ENCODE measurements around the gene ANKRD13B. TPM values are rescaled to one million over a fixed set of nuclear protein-coding genes. Genes with fewer than 3 reads are reported as not detected.

Gene ANKRD13B
- total and polyA plus RNA-seq, 5 donors = 5.0 to 11.0 (median 6.7) TPM

DNA sequence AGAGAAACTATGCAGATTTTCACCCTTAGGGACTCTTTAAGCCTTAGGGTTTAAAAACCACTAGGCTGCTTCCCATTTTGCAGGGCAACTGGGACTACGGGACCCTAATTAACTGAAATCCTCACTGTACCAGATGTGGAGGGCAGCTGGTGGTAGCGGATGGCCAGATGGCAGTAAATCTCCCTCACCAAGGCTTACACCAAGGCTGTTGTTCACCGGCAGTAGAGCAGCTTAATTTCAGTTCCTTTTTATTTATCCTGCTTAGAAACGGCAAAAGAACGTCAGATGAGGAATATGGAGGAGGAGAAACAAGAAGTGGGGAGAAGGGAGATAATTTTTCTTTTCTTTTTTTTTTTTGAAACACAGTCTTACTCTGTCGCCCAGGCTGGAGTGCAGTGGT lies 32.6 kb upstream of the ANKRD13B start:
- Histone ChIP-seq H3K4me3 (ENCODE audit: low read length) (no peak overlapping the region), H3K9me3 (ENCODE audit: control insufficient read depth, low read length) (no peaks in the 10 kb centered on the region), H3K27ac (ENCODE audit: low read length) (no peak overlapping the region), H3K27me3 (ENCODE audit: control insufficient read depth, insufficient read depth) (no peaks in the 10 kb centered on the region), H3K4me1 (ENCODE audit: control insufficient read depth, insufficient read depth, low read length) (peaks cover 5% of the 10 kb centered on the region)
- ATAC-seq = no peak
- DNase-seq = no peak
- WGBS = 82% methylated on average over 6 of the region's 6 CpGs
- intact Hi-C loops (cut with DNase I) = no loop called here

DNA sequence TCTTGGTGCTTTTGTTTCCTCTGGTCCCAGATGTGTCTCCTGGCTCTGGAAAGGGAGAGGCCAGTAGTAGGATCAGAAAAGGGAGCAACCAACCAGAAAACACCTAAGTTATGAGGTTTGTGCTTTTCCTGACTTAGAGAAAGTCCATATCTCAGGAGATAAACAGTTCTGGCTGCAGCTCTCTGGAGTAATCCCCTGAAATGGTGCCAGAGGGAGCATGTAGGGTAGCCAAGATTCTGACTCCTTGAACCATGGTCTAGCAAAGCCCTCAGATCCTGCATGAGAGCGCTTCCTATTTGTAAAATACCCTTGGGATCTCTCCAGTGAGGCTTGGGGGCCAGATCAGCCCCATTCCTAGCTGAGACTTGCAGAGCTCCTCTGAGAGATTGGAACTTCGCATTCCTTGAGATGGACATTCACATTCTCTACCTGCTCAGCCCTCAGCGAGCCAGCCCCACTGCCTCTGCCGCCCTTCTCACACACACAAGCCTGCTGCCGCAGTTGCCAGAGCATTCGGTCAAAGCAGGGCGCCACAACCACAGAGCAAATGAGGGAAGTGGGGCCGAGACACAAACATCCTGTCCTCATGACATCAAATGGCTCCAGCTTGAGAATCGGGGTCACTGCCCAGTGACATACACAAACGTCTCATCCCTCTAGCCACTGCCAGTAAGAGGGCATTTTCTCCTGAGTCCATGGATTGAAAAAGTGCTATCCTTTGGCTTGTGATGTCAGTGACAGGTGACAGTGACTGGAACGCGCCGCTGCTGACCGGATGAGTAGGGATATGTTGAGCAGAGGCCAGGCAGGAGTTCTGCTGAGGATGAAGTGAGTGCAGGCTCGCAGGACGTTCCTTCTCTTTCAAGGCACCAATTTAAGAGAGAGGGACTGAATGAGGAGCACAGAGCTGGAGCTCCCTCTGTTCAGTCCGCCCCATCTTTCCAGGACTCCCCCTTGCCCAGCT lies 31.1 kb upstream of the ANKRD13B start:
- H3K4me3 ChIP-seq (ENCODE audit: low read length) = no peak overlapping the region
- H3K9me3 ChIP-seq (ENCODE audit: control insufficient read depth, low read length) = no peaks in the 10 kb centered on the region
- H3K27me3 ChIP-seq (ENCODE audit: control insufficient read depth, insufficient read depth) = no peaks in the 10 kb centered on the region
- WGBS = 59% methylated on average over 17 of the region's 17 CpGs
- peaks cover 5% of the 10 kb centered on the region for H3K4me1 ChIP-seq (ENCODE audit: control insufficient read depth, insufficient read depth, low read length)
- no peak for ATAC-seq
- H3K27ac ChIP-seq (ENCODE audit: low read length) = no peak overlapping the region
- peak in 2 of 3 donors; percentile 69 to 74 for DNase-seq
- intact Hi-C loops (cut with DNase I) = no loop called here

- no peaks in the 10 kb centered on the region for H3K9me3 ChIP-seq (ENCODE audit: control insufficient read depth, low read length)
Measured at GRCh38 chr17:29562615-29563014, 30.3 kb upstream of the ANKRD13B start.

DNA sequence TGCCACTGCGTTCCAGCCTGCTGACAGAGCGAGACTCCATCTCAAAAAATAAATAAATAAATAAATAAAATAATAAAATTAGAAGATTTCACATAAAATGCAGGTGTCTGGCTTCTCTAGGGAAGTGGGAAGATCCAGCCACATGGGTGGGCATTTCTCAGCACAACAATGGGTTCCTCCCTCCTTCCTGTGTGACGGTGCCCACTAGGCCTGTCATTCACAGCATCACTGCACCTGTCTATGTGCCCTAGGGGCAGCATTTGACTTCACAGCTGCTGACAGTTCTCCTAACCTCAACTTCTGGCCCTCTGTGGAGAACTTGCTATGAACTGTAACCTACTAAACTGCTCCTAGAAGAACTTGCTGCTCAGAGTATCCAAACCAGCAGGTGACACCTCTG lies 29.1 kb upstream of the ANKRD13B start:
- Histone ChIP-seq H3K4me3 (ENCODE audit: low read length) (no peak overlapping the region), H3K27ac (ENCODE audit: low read length) (no peak overlapping the region), H3K4me1 (ENCODE audit: control insufficient read depth, insufficient read depth, low read length) (peaks cover 5% of the 10 kb centered on the region), H3K27me3 (ENCODE audit: control insufficient read depth, insufficient read depth) (no peaks in the 10 kb centered on the region), H3K9me3 (ENCODE audit: control insufficient read depth, low read length) (no peaks in the 10 kb centered on the region)
- 94% methylated on average over 3 of the region's 3 CpGs for WGBS
- intact Hi-C loops (cut with DNase I) = no loop called here
- no peak for ATAC-seq
- DNase-seq = no peak

More at GRCh38 chr17:29562615-29563014, 30.3 kb upstream of the ANKRD13B start:
- no peaks in the 10 kb centered on the region for H3K27me3 ChIP-seq (ENCODE audit: control insufficient read depth, insufficient read depth)
- no peak for ATAC-seq
- no peak overlapping the region for H3K4me3 ChIP-seq (ENCODE audit: low read length)
- peaks cover 5% of the 10 kb centered on the region for H3K4me1 ChIP-seq (ENCODE audit: control insufficient read depth, insufficient read depth, low read length)
- WGBS = 75% methylated on average over 18 of the region's 18 CpGs
- intact Hi-C loops (cut with DNase I) = no loop called here
- H3K27ac ChIP-seq (ENCODE audit: low read length) = no peak overlapping the region
- peak in 1 of 3 donors; percentile 43 for DNase-seq

DNA sequence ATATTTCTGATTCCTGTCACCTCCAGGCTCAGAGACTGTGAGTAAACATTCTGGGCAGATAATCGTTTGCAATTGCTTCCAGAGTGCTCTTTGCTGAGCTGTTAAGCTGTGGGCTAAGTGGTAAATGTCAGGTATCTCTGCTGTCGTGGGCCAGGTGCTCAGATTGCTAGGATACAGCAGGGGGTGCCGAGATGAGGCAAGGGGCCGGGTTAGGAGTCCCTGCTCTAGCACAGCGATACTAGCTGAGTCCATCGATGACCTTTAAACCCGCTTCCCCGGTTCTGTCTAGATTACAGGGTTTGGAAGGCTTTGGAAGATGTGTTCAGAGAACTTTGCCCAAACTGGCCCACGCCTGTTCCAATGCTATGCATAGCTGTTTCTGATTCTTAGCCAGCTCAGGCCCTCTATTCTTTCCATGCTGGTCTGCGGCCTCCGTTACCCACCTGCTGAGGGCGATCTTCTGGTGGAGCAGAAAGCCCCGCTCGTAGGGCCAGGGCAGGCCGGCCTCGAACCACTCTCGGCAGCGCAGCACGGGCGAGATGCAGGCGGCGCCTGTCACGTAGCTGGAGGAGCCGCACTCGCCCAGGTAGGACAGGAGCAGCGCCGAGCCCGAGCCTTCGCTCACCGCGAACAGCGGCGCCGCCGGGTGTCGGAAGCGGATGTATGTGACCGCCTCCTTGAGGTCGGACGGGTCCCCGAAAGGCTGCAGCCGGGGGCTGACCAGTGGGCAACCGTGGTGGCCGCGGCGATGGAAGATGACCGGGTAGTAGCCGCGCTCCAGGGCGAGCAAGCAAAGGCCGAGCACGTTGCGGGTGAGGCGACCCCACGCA lies 27.1 kb upstream of the ANKRD13B start:
- DNase-seq (peak; percentile 37 to 76 (median 73)), ATAC-seq (peak in 1 of 2 donors; percentile 1)
- Histone ChIP-seq H3K4me1 (ENCODE audit: control insufficient read depth, insufficient read depth, low read length) (peaks cover 9% of the 10 kb centered on the region), H3K27ac (ENCODE audit: low read length) (no peak overlapping the region), H3K9me3 (ENCODE audit: control insufficient read depth, low read length) (no peaks in the 10 kb centered on the region), H3K4me3 (ENCODE audit: low read length) (peak overlapping the region; percentile 63), H3K27me3 (ENCODE audit: control insufficient read depth, insufficient read depth) (no peaks in the 10 kb centered on the region)
- intact Hi-C loops (cut with DNase I) = no loop called here
- 22% methylated on average over 55 of the region's 55 CpGs for WGBS

DNA sequence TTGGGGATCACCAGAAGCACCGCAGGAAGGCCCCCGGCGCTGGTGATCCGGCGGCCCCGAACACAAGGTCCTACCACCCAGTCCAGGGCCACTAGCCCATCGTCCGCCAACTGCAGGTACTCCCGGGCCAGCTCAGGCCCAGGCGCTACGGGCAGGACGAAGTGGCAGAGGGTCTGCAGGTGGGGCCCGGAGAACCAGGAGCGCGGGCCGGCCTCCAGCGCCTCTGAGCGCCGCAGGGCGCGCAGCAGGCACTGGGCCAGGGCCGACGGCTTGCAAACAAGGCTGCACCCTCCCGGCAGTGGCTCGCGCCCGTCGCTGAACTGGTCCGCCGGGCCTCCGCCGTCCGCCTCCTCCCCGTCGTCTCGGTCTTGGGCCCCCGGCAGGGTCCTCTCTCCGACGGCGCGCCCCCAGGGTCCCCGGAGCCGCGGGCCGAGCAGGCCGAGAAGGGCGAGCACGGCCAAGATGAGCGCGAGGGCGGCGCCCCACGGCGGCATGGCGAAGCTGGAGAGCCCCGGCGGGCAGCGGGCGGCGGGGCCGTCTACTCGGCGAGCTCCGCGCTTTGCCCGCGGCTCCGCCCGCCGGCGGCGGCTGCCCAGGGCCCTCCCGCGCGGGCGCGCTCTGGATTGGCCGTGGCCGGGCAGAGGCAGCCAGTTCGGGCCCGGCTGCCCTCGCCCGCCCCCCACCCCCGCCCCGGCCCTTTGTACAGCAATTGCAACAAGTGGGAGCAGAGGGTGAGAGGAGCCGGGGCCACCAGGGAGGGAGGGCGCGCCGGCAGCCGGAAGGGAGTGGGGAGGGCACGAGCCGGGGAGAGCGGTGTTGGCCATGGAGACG lies 26.2 kb upstream of the ANKRD13B start, which contains the start of gene ABHD15:
TSS of gene ABHD15 (minus strand) at position 565 of the 831 bp plus-strand sequence. CDS start at position 494, 71 bp downstream.
- intact Hi-C loops (cut with DNase I) = no loop called here

DNA sequence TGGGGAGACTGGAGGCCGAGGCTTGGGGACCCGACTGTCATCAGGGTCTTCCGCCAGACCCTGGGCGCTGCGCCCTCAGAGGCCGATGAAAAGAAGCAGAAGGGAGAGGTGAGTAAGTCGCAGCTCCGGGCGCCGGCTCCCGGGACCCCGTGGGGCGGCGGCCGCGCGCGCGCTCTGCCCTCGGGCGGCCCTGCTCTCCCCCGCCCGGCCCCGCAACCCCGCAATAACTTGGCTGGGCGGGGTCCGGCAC lies 25.7 kb upstream of the ANKRD13B start:
- Histone ChIP-seq H3K4me3 (ENCODE audit: low read length) (peak overlapping the region; percentile 63), H3K4me1 (ENCODE audit: control insufficient read depth, insufficient read depth, low read length) (peaks cover 8% of the 10 kb centered on the region), H3K27me3 (ENCODE audit: control insufficient read depth, insufficient read depth) (no peaks in the 10 kb centered on the region), H3K27ac (ENCODE audit: low read length) (peak overlapping the region; percentile 61), H3K9me3 (ENCODE audit: control insufficient read depth, low read length) (no peaks in the 10 kb centered on the region)
- DNase-seq = no peak
- ATAC-seq = peak; percentile 1 to 3
- under 1% methylated on average over 27 of the region's 27 CpGs for whole genome bisulfite sequencing
- intact Hi-C loops (cut with DNase I) = no loop called here

More for the DNA sequence above, 26.2 kb upstream of the ANKRD13B start, which contains the start of gene ABHD15:
- peaks cover 8% of the 10 kb centered on the region for H3K4me1 ChIP-seq (ENCODE audit: control insufficient read depth, insufficient read depth, low read length)
- 2% methylated on average over 94 of the region's 94 CpGs for WGBS
- ATAC-seq = peak; percentile 48 to 57
- H3K9me3 ChIP-seq (ENCODE audit: control insufficient read depth, low read length) = no peaks in the 10 kb centered on the region
- DNase-seq = peak; percentile 76 to 89 (median 89)
- H3K4me3 ChIP-seq (ENCODE audit: low read length) = peak within 1 kb of the TSS; percentile 63
- H3K27ac ChIP-seq (ENCODE audit: low read length) = peak within 1 kb of the TSS; percentile 61
- H3K27me3 ChIP-seq (ENCODE audit: control insufficient read depth, insufficient read depth) = no peaks in the 10 kb centered on the region

- ATAC-seq = peak; percentile 42 to 49
- Histone ChIP-seq H3K9me3 (ENCODE audit: control insufficient read depth, low read length) (no peaks in the 10 kb centered on the region), H3K4me1 (ENCODE audit: control insufficient read depth, insufficient read depth, low read length) (peaks cover 8% of the 10 kb centered on the region), H3K27ac (ENCODE audit: low read length) (peak overlapping the region; percentile 61), H3K4me3 (ENCODE audit: low read length) (peak overlapping the region; percentile 63), H3K27me3 (ENCODE audit: control insufficient read depth, insufficient read depth) (no peaks in the 10 kb centered on the region)
- peak; percentile 75 to 89 (median 88) for DNase-seq
- whole genome bisulfite sequencing = under 1% methylated on average over 63 of the region's 63 CpGs
- intact Hi-C loops (cut with DNase I) = no loop called here
Measured at GRCh38 chr17:29567554-29568330, 25.2 kb upstream of the ANKRD13B start.

DNA sequence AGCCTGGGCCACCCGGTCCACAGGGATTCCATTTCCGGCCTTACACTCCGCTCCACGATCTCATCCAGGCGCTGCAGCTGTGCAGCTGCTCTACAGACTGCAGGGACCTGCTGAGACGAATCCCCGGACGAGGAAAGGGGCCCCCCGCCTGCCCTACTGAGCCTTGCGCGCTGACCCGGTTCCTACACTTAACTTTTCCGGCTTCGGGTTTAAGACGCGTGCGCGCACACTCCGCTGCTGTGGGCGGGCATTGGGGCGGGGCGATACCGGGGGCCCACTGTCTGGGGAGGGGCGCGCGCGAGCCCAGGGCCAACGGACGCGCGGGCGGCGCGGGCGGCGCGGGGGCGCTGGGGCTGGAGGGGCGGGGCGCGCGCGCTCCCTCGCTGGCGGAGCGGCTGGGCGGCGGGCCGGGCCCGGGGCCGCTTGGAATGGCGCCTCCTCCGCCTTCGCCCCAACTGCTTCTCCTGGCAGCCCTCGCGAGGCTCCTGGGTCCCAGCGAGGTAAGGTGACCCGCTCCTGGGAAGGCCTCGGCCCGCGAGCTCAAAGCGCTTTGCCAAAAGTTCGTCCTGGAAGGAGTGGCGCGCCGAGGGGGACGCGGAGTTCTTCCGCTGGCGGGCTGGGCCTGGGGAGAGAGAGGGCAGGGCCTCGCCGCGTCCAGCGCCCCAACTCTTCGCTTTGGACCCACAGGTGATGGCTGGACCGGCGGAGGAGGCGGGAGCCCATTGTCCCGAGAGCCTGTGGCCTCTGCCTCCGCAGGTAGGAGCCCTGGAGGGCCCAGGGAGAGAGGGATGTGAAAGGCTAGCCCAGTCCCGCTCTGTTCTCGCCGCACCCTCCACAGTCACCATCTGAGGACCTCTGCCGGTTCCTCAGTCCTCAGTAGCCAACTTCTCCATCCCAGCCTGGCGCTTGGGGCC lies 24.3 kb upstream of the ANKRD13B start, which contains the start of gene TP53I13:
TSS of gene TP53I13 (plus strand) at position 371 of the 914 bp plus-strand sequence. CDS start at position 429, 58 bp downstream.
- no peaks in the 10 kb centered on the region for H3K27me3 ChIP-seq (ENCODE audit: control insufficient read depth, insufficient read depth)
- WGBS = 1% methylated on average over 85 of the region's 85 CpGs
- no peaks in the 10 kb centered on the region for H3K9me3 ChIP-seq (ENCODE audit: control insufficient read depth, low read length)
- peak within 1 kb of the TSS; percentile 76 for H3K27ac ChIP-seq (ENCODE audit: low read length)
- intact Hi-C loops (cut with DNase I) = no loop called here
- peak; percentile 90 to 97 (median 96) for DNase-seq
- H3K4me3 ChIP-seq (ENCODE audit: low read length) = peak within 1 kb of the TSS; percentile 63
- ATAC-seq = peak; percentile 72 to 78
- H3K4me1 ChIP-seq (ENCODE audit: control insufficient read depth, insufficient read depth, low read length) = peaks cover 8% of the 10 kb centered on the region

Measured in right cardiac atrium (tissue), 5 donors.